Measurements from ENCODE around the gene PRKG1. TPM values are rescaled to one million over a fixed set of nuclear protein-coding genes. Genes with fewer than 3 reads are reported as not detected.

PRKG1 gene
- total and polyA plus RNA-seq, 2 donors from 2014 or later: 3.6 to 14.8 TPM

- peaks cover 0 to under 1% (median 0%) of the 10 kb centered on the region in 3 donors for H3K4me1 ChIP-seq (ENCODE audit: control insufficient read depth in 2 of 3, insufficient read depth in 2 of 3, low read depth in 1 of 3, low read length in 3 of 3)
- no peaks in the 10 kb centered on the region for H3K27me3 ChIP-seq (ENCODE audit: control insufficient read depth, insufficient read depth, low read length)
- no peak overlapping the region for H3K9ac ChIP-seq (ENCODE audit: low read length in 3 of 3)
- intact Hi-C loops (cut with DNase I): no loop called here
- FAIRE-seq: no peak
- DNase-seq: no peak
- H3K36me3 ChIP-seq (ENCODE audit: control insufficient read depth in 2 of 3, insufficient read depth in 3 of 3, low read length in 3 of 3): no peaks in the 10 kb centered on the region
- H3K9me3 ChIP-seq (ENCODE audit: control insufficient read depth in 2 of 3, insufficient read depth in 1 of 3, low read length in 3 of 3): no peaks in the 10 kb centered on the region
- no peak overlapping the region for H3K27ac ChIP-seq (ENCODE audit: low read depth in 2 of 2, low read length in 2 of 2)
- TF ChIP-seq, protein P1, sequence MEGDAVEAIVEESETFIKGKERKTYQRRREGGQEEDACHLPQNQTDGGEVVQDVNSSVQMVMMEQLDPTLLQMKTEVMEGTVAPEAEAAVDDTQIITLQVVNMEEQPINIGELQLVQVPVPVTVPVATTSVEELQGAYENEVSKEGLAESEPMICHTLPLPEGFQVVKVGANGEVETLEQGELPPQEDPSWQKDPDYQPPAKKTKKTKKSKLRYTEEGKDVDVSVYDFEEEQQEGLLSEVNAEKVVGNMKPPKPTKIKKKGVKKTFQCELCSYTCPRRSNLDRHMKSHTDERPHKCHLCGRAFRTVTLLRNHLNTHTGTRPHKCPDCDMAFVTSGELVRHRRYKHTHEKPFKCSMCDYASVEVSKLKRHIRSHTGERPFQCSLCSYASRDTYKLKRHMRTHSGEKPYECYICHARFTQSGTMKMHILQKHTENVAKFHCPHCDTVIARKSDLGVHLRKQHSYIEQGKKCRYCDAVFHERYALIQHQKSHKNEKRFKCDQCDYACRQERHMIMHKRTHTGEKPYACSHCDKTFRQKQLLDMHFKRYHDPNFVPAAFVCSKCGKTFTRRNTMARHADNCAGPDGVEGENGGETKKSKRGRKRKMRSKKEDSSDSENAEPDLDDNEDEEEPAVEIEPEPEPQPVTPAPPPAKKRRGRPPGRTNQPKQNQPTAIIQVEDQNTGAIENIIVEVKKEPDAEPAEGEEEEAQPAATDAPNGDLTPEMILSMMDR (IDR thresholded peaks at IDR 0.05; ENCODE audit: borderline replicate concordance, extremely low read depth, insufficient read depth): no peak
- no peak overlapping the region for H3K4me3 ChIP-seq (ENCODE audit: low read length in 3 of 3)
Observed at GRCh38 chr10:51112013-51112412, 37.7 kb downstream of the PRKG1 start.

- Histone ChIP-seq H3K9me3 (ENCODE audit: control insufficient read depth in 2 of 3, insufficient read depth in 1 of 3, low read length in 3 of 3) (no peaks in the 10 kb centered on the region), H3K9ac (ENCODE audit: low read length in 3 of 3) (no peak overlapping the region), H3K4me3 (ENCODE audit: low read length in 3 of 3) (no peak overlapping the region), H3K36me3 (ENCODE audit: control insufficient read depth in 2 of 3, insufficient read depth in 3 of 3, low read length in 3 of 3) (no peaks in the 10 kb centered on the region), H3K4me1 (ENCODE audit: control insufficient read depth in 2 of 3, insufficient read depth in 2 of 3, low read depth in 1 of 3, low read length in 3 of 3) (peaks cover 2 to 5% (median 4%) of the 10 kb centered on the region in 3 donors), H3K27ac (ENCODE audit: low read depth in 2 of 2, low read length in 2 of 2) (no peak overlapping the region), H3K27me3 (ENCODE audit: control insufficient read depth, insufficient read depth, low read length) (no peaks in the 10 kb centered on the region)
- FAIRE-seq: no peak
- TF ChIP-seq, protein P1 (IDR thresholded peaks at IDR 0.05; ENCODE audit: borderline replicate concordance, extremely low read depth, insufficient read depth): no peak
- intact Hi-C loops (cut with DNase I): no loop called here
- DNase-seq: no peak
Observed at GRCh38 chr10:51113007-51113406, 38.7 kb downstream of the PRKG1 start.

GRCh38 chr10:51117053-51117660 is 42.9 kb downstream of the PRKG1 start:
- no peak for FAIRE-seq
- TF ChIP-seq, protein P1 (IDR thresholded peaks at IDR 0.05; ENCODE audit: borderline replicate concordance, extremely low read depth, insufficient read depth): no peak
- Histone ChIP-seq H3K4me1 (ENCODE audit: control insufficient read depth in 2 of 3, insufficient read depth in 2 of 3, low read depth in 1 of 3, low read length in 3 of 3) (peaks cover 2 to 9% (median 4%) of the 10 kb centered on the region in 3 donors), H3K9me3 (ENCODE audit: control insufficient read depth in 2 of 3, insufficient read depth in 1 of 3, low read length in 3 of 3) (no peaks in the 10 kb centered on the region), H3K4me3 (ENCODE audit: low read length in 3 of 3) (no peak overlapping the region), H3K27me3 (ENCODE audit: control insufficient read depth, insufficient read depth, low read length) (no peaks in the 10 kb centered on the region), H3K36me3 (ENCODE audit: control insufficient read depth in 2 of 3, insufficient read depth in 3 of 3, low read length in 3 of 3) (no peaks in the 10 kb centered on the region), H3K9ac (ENCODE audit: low read length in 3 of 3) (no peak overlapping the region), H3K27ac (ENCODE audit: low read depth in 2 of 2, low read length in 2 of 2) (no peak overlapping the region)
- DNase-seq: no peak
- intact Hi-C loops (cut with DNase I): no loop called here

DNA sequence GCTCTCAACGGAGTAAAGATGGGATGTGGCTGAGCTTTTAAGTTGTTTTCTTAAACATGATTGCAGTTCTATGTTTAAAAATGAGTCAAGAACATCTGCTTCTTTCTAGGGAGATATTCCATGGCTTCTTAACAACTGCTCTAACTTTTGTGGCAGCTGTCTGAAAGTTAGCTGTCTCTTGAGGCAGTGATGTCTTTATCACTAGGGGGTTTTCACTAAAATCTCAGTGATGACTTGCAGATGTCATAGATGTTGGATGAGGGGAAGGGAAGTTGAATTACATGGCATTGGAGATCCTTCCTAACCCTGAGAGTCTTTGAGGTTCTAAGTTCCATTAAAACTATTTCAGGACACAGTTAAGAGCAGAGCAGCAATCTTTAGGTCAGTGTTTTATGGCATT is 43.5 kb downstream of the PRKG1 start:
- Histone ChIP-seq H3K27me3 (ENCODE audit: control insufficient read depth, insufficient read depth, low read length) (no peaks in the 10 kb centered on the region), H3K4me3 (ENCODE audit: low read length in 3 of 3) (no peak overlapping the region), H3K36me3 (ENCODE audit: control insufficient read depth in 2 of 3, insufficient read depth in 3 of 3, low read length in 3 of 3) (no peaks in the 10 kb centered on the region), H3K27ac (ENCODE audit: low read depth in 2 of 2, low read length in 2 of 2) (no peak overlapping the region), H3K9me3 (ENCODE audit: control insufficient read depth in 2 of 3, insufficient read depth in 1 of 3, low read length in 3 of 3) (no peaks in the 10 kb centered on the region), H3K4me1 (ENCODE audit: control insufficient read depth in 2 of 3, insufficient read depth in 2 of 3, low read depth in 1 of 3, low read length in 3 of 3) (peaks cover 2 to 9% (median 4%) of the 10 kb centered on the region in 3 donors), H3K9ac (ENCODE audit: low read length in 3 of 3) (no peak overlapping the region)
- TF ChIP-seq, protein P1 (IDR thresholded peaks at IDR 0.05; ENCODE audit: borderline replicate concordance, extremely low read depth, insufficient read depth): no peak
- intact Hi-C loops (cut with DNase I): no loop called here
- FAIRE-seq (no peak), DNase-seq (peak in 2 of 5 donors; percentile 26 to 36)
